ENCODE results near the gene TUFT1.
"Not testable (repeated sequence)": the region's sequence is repeated elsewhere in the genome, so short reads cannot be mapped to it uniquely, and the experiment has no call there.

The TUFT1 gene

DNA sequence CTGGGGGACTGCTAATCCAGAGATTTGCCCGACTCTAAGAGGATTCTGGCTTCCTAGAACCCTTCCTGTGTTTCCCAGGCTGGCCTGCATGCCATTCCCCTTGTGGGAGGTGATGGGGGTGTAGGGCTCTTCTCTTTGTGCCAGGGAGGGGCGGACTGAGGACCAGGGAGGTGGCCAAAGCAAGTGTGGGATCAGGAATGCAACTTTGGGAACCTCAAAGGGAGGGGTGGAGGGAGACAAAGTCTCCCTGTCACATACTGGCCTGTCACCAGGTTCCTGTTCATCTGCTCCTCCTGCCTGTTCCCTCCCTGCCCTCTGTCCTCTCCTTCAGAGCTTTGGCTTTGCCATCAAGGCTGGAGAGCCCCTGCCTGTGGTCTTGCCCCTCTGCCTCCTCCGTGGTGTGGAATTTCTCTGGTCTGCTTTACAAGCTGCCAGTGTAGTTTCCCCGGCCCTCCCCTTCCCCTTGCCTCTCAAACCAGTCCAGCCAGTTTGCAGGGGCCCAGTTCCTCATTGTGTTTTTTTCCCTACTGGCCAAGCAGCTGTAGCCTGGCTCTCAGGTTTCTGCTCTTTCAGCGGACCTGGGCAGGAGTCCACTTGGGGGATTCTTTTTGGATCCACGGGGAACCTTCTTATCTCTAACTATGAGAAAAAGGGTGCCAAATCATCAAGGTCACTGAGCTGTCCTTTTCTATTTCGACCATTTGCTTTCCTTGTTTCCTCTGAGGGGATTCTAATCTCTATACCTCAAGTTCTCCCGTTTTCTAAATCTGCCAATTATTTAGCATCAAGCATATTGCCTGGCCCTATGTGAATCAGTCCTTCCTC lies 27.1 kb upstream of the TUFT1 start:
- no peak for DNase-seq

DNA sequence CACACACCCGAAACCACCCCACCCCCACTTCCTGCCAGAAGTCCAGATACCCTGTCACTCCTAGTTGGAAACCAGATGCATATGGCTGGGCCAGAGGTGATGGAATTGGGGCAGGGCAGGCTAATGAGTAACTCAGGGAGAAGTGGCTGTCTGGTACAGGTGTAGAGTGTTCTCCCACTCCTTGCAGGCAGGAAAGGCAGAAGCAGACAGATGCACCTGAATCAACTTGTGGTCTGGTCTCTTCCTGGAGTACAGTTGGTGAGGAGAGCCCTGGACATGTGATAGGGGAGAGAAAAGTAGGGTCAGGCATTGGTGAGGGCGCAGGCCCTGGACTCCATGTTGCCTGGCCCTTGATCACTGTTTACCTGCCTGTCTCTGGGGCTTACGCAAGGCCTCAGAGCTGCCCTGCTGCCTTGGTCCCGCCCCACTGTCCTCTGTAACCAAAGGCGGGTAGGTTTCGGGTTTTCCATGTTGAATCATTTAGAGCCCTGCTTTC lies 26.4 kb upstream of the TUFT1 start:
- DNase-seq, result no peak

DNA sequence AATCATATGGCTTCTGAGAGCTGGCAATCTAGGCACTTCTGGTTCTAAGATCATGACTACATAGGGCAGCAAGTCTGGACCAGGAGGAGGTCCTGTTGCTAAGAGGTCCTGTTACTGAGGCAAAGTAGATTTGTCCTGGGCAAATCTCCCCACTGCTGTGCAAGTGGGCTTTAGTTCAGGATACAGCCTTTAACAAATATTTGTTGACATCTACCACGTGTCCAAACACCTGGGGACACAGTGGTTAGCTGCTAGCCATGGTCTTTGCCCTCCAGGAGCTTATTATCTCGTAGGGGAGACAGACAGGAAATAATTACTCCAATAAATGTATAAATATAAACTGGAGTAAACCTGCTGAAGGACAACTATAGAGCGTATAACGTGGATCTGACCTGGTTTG lies 25.7 kb upstream of the TUFT1 start:
- DNase-seq, result no peak

DNA sequence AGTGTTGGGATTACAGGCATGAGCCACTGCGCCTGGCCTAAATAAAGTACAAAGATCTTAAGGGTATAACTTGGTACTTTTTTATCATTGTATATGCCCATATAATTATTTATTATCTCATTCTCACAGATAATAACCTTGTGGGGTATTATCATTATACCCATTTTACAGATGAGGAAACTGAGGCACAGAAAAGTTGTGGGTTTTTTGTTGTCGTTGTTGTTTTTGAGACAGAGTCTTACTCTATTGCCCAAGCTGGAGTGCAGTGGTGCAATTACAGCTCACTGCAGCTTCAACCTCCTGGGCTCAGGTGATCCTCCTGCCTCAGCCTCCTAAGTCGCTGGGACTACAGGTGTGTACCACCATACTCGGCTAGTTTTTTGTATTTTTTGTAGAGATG lies 24.8 kb upstream of the TUFT1 start:
- DNase-seq, result no peak

- DNase-seq, result no peak
Measured at GRCh38 chr1:151516031-151516511, 24.0 kb upstream of the TUFT1 start.

GRCh38 chr1:151518431-151518830 lies 21.7 kb upstream of the TUFT1 start:
- no peak for DNase-seq

- no peak for DNase-seq
Measured at GRCh38 chr1:151518936-151519335, 21.2 kb upstream of the TUFT1 start.

- DNase-seq, result no peak
Measured at GRCh38 chr1:151519667-151520066, 20.4 kb upstream of the TUFT1 start.

DNA sequence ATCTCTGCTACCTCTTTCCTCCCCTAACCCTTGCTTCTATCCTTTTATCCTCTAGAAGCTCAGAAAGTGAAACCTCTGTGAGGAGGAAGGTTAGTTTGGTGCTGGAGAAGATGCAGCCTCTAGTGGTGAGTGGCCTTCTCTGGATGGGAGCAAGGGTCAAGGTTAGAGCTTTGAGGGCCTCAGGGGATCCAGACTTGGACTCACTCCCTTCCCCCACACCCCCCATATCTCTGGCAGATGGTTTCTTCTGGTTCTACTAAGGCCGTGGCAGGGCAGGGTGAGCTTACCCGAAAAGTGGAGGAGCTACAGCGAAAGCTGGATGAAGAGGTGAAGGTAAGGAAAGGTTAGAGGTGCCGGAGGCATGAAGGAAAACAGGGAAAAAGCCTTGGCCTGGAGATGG lies 19.8 kb upstream of the TUFT1 start:
- no peak for DNase-seq

GRCh38 chr1:151522427-151522826 lies 17.7 kb upstream of the TUFT1 start:
- not testable (repeated sequence) for DNase-seq

GRCh38 chr1:151523326-151523725 lies 16.8 kb upstream of the TUFT1 start:
- DNase-seq, result no peak

DNA sequence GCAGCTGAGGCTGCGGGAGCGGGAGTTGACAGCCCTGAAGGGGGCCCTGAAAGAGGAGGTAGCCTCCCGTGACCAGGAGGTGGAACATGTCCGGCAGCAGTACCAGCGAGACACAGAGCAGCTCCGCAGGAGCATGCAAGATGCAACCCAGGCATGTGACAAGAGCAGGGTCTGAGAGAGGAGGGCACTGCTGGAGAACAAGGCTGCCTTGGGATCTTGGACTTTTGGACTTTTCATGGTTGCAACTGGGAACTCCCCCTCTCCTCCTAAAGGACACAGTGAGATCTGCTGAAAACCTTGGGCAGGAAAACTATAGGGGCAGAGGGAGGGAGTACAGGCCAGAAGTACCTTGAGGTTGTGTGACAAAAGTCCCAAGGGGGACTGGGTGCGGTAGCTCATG lies 15.4 kb upstream of the TUFT1 start:
- no peak for DNase-seq

GRCh38 chr1:151526735-151527525 lies 13.2 kb upstream of the TUFT1 start:
- DNase-seq, result no peak

GRCh38 chr1:151529211-151529702 lies 10.9 kb upstream of the TUFT1 start:
- DNase-seq, result no peak

GRCh38 chr1:151529781-151530180 lies 10.3 kb upstream of the TUFT1 start:
- DNase-seq, result no peak

DNA sequence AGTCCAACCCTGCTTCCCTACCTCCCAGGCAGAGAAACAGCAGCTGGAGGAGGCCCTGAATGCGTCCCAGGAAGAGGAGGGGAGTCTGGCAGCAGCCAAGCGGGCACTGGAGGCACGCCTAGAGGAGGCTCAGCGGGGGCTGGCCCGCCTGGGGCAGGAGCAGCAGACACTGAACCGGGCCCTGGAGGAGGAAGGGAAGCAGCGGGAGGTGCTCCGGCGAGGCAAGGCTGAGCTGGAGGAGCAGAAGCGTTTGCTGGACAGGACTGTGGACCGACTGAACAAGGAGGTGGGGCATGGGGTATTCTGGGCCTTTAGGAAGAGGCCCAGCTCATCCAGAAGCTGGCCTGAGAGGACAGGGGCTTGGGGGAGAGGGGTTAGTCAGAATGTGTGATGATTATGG lies 9.6 kb upstream of the TUFT1 start:
- no peak for DNase-seq

GRCh38 chr1:151533870-151534269 lies 6.2 kb upstream of the TUFT1 start:
- DNase-seq, result no peak

DNA sequence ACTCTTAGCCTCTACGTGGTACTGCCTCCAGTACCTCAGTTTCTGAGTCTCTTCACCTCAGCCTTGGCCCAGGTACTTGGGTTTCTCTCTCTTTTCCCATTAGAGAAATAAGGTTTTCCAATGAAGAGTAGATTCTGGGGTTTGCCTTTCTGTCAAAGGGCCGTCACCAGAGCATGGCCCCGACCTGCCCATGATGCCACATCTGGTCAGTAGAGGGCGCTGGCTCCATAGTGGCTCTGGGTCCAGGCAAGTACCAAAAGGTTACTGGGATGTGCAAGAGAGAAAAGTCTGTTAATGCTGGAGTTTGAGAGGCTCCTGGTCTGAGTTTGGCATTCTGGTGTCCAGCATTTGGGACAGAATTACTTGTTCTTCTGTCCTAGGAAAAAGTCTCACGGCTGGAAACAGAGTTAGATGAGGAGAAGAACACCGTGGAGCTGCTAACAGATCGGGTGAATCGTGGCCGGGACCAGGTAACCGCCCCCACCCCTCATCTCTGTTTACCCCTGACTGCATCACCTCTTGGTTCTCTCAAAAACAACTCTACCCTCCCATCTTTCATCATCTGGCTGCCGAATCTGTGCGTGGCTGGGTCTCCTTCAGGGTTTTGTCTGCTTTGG lies 5.3 kb upstream of the TUFT1 start:
- peak; percentile 73 for DNase-seq

DNA sequence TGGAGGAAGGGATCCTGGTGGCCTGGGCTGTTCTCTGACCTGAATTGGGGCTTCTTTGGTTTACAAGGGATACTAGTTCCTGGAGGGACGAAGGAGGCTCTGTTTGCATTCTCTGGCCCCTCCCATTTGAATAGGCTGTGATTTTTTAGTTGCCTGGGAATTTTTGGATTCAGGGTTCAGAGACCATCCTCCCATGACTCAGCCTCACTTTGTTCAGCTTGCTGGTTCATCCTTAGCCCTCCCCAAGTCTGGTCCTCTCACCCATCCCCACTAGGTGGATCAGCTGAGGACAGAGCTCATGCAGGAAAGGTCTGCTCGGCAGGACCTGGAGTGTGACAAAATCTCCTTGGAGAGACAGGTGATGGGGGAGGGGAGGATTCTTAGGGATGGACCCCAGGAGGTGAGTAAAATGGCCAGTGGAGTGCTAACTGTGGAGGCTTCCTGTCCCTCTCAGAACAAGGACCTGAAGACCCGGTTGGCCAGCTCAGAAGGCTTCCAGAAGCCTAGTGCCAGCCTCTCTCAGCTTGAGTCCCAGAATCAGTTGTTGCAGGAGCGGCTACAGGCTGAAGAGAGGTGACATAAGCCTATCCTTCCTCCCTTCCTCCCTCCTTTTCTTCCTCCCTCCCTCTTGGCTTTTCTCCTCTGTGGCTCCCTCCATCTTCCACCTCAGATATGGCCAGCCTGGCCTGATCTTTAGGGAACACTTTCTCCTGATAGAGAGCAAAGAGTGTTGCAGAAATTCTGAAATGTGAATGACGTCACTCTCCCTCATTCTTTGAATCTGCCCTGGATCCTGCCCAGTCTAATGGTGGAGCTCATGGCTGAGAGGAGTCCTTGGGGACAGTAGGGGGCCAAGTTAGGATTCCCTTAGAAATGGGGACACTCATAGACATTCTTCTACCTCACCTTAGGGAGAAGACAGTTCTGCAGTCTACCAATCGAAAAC lies 4.5 kb upstream of the TUFT1 start:
- no peak for DNase-seq

- no peak for DNase-seq
Measured at GRCh38 chr1:151536499-151536898, 3.6 kb upstream of the TUFT1 start.

- no peak for DNase-seq
Measured at GRCh38 chr1:151537112-151537511, 3.0 kb upstream of the TUFT1 start.
